Nucleus accumbens (tissue), 56 donors: ENCODE measurements around the gene KDSR.

Experiments
- DNase-seq, 56 donors: peaks; one replicate each; lab custom pipeline; 2025; lab: John Stamatoyannopoulos, UW

The KDSR gene

DNA sequence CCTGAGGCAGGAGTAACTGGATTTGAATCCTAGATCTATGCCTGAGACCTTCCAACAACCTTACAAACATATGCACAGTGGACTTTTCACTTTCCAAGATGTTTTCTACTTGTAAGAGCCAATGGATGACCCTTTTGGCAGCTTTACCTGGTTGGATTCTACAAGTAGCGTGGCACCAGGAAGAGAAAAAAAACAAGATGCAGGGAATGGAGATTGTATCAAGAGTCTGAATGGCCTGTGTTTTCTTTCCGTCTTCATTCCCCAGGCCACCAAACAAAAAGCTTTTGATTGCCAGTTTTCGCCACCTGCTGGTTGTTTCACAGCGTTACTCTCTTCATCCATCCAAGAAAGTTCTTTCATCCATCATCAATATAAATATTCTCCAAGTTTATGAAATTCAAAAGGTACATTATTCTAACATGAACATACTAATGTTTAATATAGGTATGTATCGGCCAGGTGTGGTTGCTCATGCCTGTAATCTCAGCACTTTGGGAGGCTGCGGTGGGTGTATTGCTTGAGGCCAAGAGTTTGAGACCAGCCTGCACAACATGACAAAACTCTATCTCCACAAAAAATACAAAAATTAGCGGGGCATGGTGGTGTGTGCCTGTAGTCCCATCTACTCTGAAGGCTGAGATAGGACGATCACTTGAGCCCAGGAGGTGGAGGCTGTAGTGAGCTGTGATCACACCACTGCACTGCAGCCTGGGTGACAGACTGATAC is 43.9 kb downstream of the KDSR start:
- DNase-seq, result peak in 47 of 56 donors; percentile 6 to 80 (median 41)

DNA sequence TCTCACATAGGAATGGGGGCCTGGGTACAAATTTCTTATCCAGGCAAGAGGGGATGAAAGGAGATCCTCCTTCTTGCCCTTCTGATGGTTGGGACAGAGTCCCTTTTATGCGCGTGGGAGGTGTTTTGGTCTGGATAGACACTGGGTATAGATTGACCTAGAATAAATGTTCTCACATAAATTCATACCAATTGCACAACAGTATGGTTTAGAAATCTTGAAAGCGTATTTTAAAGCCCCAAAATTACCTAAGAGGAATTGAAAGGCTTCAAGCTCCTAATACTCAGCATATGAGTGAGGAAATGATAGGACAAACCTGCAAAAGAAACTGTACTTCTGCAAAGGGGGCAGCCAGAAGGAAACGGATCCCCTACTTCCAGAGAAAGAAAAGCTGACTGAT is 44.8 kb downstream of the KDSR start:
- DNase-seq, result no peak

DNA sequence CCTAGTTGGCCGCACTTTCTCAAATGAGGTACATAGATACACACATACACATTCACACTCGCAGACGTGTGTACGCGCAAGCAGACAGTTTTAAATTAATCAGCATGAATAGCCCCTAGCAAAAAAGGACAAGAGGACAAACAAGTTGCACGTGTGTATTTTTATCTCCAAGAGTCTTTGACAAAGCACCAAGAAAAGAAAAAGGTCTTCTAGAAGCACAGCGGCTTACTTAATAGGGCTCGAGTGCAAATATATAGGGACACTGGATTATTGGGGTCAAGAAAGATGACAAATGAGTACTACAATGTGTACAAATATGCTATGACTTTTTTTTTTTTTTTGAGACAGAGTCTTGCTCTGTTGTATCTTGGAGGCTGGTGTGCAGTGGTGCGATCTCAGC is 45.7 kb downstream of the KDSR start:
- DNase-seq, result no peak

DNA sequence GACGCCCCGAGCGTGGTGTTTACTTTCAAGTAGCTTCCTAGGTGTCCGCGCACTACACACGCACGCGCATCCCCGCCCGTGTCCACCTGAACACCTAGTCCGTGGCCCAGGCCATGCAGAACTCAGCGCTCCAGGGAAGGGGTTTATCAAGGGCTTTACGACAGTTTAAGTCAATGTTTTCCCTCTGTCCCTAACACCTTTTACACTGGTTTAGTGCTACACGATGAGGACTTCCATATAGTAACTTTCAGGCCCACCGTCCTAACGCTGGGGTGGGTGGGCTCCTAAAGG is 46.1 kb downstream of the KDSR start:
- peak in 2 of 56 donors; percentile 21 to 35 for DNase-seq

DNA sequence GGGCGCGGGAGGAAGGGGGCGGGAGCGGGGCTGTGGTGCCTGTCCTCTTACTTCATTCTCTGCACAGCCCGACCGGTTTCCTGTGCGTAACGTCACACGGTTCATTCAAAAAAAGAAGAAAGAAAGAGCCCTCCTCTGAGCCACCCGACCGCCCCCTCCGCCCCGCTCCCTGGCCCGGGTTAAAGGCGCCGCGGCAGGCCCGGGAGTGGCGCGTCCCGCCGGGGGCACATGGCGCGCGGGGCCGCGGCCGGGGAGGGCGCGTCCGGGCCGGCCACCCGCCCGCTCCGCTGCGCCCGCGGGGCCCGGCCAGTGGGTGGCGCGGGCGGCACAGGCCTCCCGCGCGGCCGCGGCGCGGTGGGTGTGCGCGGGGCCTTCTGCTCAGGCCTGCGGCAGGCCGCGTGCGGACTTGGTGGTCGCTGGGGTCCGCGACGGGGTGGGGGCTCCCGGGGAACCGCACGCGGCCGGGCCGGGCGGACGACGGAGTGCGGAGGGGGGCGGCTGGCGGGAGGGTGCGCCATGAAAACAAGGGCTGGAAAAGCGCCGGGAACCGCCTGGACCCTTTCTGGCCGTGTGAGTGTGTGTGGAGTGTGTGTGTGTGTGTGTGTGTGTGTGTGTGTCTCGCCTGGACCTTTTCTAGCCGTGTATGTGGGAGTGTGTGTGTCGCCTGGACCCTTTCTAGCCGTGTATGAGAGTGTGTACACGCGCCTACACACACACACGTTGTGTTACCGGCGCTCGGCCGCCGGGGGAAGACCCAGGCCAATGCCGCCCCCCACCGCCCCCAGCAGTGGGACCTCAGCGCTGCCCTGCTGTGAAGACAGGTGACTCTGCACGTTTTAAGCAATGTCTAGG is 46.7 kb downstream of the KDSR start:
- DNase-seq, result peak in 55 of 56 donors; percentile 13 to 89 (median 76)

DNA sequence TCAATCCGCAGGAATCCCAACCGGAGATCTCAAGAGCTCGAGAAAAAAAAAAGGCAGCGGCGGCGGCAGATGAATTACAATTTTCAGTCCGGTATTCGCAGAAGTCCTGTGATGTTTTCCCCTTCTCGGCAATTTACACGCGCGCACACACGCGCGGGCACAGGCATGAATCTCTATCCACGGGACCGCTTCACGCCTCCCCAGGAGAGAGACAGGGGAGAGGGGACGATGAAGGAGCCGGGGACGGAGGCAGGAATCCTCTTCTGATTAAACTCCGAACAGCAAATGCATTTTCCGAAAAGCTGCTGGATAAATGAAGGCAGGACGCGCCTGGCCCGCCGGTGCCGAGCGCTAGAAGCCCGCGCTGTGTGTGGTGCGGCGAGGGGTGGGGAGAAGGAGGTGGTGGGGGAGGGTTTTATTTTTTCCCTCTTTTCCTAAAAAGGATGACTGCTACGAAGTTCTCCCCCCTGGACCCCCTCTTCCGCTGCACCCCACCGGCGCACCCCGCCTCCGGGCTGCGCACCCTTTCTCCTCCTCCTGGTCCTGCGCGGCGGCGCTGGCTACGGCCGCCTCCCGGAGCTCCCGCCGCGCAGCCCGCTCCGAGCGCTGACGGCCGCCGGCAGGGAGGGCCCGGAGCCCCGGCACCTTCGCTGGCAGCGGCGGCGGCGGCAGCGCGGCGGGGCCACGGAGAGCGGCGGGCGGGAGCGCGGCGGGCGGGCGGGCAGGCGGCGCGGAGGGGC is 47.5 kb downstream of the KDSR start, which contains the start of gene BCL2:
Gene BCL2 (minus strand): TSS at position 387 of the 740 bp plus-strand sequence.
- peak in 38 of 56 donors; percentile 25 to 82 (median 60) for DNase-seq

DNA sequence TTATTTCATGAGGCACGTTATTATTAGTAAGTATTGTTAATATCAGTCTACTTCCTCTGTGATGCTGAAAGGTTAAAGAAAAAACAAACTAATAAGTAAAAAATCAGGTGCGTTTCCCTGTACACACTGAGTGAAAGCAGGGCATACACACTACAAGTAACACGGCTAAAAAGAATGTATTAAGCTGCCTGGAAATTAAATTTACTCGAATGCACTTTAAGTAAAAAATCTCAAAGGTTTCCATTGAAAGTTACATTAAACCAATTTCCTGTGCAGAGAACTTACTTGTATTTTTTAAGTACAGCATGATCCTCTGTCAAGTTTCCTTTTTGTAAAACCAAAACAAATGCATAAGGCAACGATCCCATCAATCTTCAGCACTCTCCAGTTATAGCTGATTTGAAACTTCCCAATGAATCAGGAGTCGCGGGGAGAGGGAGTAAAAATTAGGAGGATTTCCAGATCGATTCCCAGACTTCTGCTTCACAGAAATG is 48.1 kb downstream of the KDSR start:
- DNase-seq, result no peak

DNA sequence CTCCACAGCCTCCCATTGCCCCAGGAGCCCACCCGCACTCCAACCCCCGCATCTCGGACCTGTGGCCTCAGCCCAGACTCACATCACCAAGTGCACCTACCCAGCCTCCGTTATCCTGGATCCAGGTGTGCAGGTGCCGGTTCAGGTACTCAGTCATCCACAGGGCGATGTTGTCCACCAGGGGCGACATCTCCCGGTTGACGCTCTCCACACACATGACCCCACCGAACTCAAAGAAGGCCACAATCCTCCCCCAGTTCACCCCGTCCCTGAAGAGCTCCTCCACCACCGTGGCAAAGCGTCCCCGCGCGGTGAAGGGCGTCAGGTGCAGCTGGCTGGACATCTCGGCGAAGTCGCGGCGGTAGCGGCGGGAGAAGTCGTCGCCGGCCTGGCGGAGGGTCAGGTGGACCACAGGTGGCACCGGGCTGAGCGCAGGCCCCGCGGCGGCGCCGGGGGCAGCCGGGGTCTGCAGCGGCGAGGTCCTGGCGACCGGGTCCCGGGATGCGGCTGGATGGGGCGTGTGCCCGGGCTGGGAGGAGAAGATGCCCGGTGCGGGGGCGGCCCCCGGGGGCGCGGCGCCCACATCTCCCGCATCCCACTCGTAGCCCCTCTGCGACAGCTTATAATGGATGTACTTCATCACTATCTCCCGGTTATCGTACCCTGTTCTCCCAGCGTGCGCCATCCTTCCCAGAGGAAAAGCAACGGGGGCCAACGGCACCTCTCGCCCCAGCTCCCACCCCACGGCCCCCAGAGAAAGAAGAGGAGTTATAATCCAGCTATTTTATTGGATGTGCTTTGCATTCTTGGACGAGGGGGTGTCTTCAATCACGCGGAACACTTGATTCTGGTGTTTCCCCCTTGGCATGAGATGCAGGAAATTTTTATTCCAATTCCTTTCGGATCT is 48.8 kb downstream of the KDSR start:
- peak in 53 of 56 donors; percentile 17 to 83 (median 49) for DNase-seq

DNA sequence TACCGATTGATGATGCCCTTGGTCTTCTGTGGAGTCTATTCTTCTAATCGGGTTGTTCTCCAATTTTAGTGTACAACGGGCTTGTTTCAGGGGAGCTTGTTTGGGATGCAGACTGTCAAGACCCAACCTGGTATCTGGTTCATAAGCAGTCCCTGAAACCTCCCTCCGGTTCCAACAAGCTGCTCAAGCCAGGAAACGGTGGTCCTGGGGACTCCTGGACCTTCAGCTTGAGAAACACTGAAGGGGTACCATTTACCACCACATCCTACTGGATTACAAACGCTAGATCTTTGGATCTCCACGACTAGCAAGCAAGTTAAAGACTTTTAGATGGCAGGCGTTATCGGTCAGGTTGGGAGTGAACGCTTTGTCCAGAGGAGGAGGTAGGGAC is 49.5 kb downstream of the KDSR start:
- peak in 1 of 56 donors; percentile 40 for DNase-seq

DNA sequence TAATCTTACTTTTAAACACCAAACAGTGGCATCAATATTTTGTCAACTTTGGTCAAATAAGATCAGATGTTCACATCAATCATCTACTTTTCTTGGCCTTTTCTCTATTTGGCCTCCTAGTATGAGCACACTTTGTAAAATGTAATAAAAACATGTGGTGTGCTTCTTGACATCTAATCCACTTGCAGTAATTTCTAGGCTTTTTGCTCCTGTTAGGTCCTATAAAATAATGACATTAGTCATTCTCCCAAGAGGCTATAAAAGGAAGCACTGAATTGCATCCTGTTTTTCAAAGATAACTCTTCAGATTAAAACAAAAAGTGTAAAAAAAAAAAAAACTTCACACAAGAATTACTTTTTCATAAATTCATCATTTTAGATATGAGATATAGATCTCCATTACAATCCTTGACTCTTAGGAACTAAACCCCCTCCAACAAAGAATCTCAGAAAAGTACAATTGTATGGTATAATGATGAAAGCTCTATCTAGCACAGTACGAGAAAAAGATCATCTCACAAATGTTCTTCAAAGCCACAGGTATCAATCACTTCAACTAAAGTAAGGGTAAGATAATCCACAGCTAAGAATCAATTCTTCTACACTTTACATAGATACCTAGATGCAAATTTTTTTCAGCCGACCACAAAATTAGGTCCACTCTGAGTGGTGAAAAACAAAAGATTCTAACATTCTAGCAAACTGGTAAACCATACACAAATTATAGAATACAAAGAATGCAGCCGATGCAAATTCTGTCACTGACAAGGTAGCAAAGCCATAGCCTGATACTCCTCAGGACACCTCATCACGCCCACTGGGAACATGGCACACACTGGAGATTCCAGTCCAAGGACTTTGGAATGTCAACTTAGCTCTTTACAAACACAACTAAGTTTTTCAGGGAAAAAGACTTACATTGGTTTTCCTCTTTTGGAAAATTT is 50.1 kb downstream of the KDSR start:
- no peak for DNase-seq

DNA sequence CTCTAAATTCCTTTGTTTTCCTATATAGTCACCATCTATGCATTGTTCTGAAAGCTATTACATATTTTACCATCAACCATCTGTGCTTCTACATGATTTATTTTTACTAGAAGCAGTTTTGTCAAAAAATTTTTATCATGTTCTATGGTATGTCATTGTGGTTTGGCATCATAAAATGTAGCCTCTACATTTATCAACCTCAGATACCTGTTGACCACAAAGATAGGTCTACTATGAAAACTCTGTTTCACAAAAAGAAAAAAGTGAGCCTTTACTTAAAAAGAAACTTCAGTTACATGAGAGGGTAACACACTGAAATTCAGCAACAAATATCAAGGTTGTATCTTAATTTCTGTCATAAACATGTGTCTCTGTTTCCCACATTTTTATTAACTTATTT is 51.1 kb downstream of the KDSR start:
- DNase-seq, result no peak

DNA sequence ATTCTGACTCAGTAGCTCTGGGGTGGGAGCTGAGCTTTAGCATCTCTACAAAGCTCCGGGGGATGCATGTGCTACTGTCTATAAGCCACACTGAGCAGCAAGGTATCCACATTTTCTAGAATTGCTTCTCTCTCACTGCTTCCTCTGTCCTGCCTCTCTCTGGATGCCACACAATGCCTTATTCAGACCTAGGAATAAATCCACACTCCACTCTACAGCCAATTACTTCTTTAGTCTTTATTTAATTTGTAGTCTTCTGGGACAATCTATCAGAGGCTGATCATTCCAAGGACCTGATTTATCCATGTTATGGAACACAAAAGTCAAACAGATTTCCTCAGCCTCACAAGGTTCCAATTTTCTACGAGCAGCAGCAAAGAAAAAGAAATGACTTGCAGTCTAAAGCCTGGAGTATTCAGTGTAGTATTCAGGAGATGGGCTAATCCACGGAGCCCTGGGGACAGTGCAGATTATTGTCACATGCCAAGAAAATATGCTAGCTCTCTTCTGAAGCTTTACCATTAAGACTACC is 51.8 kb downstream of the KDSR start:
- DNase-seq, result no peak

DNA sequence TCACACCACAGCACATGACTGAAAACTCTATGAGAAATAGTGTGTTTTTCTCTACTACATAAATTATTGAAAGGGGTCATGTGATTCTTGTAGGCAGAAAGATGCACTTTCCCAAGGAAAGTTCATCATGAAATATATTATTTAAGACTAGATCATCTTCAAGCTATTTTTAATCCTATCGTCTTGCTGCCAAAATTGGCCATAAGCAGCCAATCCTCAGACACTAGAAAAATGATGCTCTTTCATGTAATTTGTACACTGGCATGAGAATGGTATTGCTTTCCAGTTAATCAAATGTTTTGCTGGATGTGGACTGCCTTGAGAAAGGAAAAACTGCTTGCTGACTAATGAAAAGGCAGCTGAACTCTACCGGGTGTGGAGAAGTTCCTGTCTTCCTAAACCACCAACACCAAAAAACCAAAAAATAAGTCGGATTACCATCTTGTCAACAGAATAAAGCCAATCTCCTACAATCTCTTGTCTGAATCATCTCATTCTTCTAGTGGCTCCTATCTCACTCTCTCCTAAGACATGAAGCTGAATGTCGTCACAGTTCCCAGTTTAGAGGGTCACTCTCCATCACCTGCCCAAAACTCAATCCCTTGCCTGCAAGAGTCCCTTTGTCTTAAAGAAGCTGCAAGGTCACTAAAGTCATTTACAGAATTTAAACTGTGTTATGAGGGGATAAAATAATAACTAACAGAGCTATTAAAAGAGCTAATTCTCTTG is 52.8 kb downstream of the KDSR start:
- no peak for DNase-seq

DNA sequence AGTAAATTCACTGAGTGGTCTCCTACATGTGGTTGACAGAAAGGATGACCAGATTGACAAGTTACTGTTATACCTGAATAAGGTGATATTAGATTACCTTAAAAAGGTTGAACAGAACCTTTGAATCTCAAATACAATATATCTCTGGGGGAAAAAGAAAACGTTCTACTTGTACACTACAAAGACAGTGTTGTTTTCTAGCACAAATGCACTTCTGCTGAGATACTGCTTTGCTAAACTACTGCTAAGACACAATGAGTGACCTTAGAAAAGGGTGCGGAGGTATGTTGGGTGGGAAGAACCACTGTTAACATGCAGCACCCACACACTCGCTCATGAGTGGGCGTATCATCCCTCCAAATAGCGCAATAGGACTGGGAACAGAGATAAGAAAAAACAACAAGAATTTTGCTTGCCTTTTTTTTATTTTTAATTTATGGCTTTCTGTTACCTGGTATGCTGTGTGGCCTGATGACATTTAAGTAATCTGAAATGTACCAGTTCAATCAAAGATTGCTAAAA is 53.5 kb downstream of the KDSR start:
- no peak for DNase-seq

DNA sequence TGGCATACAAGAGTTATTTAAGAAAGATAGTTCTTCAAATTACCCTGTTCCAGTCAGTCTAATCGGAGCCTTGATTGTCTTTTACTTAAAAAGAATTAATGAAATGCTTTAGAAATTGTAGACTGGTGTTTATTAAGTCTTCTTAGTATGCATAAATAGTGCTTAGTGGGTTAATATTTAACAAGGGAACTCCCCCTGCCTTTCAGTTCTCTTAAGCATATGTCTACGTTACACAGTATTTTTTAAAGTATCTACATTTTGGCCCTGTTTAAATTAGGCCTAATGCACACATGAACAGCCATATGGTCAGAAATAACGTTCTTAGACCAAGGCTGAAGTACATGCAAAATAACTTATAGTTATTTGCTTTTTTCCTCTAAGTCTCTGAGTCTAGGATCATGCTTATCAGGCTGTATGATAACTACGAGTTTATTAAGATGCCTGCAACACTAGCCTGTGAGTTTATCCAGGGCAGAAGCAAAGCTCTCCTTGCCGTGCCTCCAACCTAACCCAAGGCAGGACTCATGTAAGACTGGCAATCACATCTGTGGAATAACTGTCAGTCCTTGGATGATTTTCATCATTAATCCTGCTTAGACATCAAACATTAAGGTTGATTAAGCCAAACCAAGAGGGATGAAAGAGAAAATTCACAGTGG is 54.1 kb downstream of the KDSR start:
- DNase-seq, result no peak

DNA sequence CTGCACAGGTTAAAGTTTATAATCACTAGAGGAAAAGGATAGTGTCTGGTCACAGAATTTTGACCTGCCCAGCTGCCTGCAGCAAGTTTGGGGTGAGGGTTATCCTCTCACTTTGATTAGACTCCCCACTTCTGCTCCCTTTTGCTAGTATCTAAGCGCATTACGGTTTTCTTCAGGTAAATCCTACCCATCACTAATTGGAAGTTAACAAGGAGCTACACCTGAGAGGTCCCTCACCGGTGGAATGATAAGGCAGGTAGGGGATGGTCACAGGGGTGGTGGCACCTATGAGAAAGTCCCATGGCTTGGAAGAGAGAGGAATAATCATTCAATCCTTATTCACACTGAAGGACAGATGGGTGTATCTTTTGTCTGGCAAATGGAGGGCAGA is 55.0 kb downstream of the KDSR start:
- DNase-seq, result no peak
